DMS79 (cell line): Measurements from ENCODE around the gene HIGD1B.
"Not testable (repeated sequence)": the region's sequence is repeated elsewhere in the genome, so short reads cannot be mapped to it uniquely, and the experiment has no call there.

ENCODE experiments used
- DNase-seq: peaks from one replicate; lab custom pipeline; 2025; lab: John Stamatoyannopoulos, UW

The HIGD1B gene

DNA sequence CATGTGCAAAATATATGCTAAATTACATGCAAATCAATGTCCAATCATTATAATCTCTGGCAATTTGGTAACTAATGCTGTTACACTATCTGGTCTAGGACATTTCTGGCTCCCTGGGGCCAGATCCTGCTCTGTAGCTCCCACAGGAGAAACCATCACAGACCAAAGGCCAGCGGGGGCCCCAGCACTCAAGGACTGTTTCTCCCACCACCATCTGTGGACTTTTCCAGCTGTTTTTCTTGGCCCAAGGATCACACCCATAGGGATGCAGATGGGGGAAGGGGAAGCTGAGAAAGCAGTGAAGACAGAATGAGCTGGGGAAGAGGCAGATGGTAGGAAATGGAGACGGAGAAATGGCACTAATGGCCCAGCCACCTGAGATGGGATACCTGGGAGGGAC lies at the start of gene HIGD1B:
Gene HIGD1B, plus strand, starts transcription at position 298 of the 400 bp plus-strand sequence. CDS start 270 bp downstream, outside the sequence.
- DNase-seq = no peak

DNA sequence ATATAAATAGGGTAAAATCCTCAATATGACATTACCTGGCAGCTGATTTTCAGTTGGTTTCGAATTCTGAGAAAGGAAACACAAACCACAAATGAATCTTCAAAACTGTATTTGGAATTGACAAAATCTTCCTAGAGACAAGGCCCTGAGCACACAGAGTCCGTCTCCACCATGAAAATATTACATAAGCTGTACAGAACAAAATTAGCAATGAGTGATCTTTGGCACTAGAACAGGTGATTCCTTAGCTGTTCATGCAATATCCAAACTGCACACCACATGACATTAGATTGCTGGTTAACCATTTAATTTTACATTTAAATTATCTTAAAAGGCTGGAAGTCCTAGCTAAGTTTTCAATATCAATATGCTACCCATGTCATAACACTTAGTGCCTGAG lies 49.3 kb upstream of the HIGD1B start:
- DNase-seq = no peak

GRCh38 chr17:44801880-44802279 lies 45.8 kb upstream of the HIGD1B start:
- no peak for DNase-seq

GRCh38 chr17:44804302-44805089 lies 43.2 kb upstream of the HIGD1B start:
- no peak for DNase-seq

DNA sequence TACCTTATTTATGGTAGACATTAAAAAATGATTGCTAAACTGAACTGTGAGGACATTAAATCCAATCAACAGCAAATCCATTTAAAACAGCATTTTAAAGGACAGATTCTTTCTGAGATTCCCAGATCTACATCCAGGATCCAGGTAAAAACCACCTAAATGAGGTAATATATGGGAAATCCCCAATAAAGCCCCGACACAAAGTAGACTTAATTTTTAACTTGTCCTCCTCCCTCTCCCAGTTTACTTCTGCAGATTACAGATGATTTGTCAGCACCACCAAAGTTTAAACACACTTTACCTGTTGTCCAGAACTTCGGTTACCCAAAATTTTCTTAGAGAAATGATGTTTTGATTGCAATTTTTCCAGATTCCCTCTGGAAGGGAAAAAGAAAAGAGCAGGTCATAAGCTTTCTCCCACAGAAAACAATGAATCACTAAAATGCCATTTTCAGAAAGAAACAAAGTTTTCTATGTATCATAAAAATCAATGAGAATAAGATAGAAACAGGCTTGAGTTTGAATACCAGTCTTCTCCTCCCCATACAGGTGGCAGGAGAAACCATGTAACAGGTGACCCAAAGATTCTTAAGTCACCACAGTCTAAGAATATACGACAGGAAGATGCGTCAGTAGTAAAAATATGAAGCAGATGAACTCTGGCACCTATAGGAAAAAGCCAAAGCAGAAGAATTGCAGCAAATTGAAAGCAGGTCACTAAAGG lies 40.4 kb upstream of the HIGD1B start:
- DNase-seq = no peak

DNA sequence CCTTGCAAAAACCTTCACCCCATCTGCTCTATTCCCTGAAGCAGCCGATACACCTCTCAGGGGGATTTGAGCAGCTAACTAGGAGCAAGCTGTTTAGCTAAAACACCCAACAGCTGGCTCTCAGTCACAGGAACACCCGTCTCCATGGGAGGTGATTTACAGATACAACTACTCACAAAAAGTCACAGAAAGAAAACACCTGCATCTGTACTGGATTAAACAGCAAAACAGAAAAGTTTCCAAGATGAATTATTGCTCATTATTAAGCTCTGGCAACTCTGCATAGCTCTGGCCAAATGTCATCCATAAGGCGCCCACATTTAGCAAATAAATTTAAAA lies 39.9 kb upstream of the HIGD1B start:
- DNase-seq = no peak

GRCh38 chr17:44808156-44808555 lies 39.5 kb upstream of the HIGD1B start:
- no peak for DNase-seq

GRCh38 chr17:44808656-44809388 lies 38.9 kb upstream of the HIGD1B start:
- not testable (repeated sequence) for DNase-seq

- DNase-seq = no peak
Measured at GRCh38 chr17:44812263-44812662, 35.4 kb upstream of the HIGD1B start.

DNA sequence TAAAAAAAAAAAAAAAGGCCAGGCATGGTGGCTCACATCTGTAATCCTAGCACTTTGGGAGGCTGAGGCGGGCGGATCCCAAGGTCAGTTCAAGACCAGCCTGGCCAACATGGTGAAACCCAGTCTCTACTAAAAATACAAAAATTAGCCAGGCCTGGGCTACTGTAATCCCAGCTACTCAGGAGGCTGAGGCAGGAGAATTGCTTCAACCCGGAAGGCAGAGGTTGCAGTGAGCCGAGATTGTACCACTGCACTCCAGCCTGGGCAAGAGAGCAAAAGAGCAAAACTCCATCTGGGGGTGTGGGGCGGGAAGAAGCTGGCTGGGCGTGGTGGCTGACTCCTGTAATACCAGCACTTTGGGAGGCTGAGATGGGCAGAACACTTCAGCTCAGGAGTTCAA lies 29.2 kb upstream of the HIGD1B start:
- DNase-seq = not testable (repeated sequence)

DNA sequence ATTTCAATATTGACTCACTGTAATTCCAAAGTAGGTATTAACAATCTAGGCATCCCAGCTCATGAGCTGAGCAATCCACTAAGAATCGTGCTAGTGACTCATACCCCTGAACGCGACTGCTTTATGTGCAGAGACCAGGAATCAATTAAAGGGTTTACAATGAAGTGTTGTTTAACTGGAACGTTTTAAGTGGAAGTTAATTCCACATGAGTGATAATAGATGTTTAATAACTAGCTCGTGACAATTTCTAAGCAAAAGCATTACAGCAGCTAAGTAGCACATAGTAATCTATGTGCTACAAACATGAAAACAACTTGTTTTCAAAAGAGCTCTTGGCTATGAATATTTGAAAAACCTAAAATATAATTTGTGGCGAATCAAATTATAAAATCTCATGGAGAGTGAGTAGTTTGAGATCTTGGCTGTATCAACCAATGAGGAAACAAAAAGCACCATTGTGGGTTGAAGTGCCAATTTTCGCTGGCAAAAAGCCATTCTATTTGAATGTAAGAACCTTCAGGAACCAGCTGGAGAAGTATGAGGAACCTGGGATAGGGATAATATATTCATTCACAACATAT lies 27.0 kb upstream of the HIGD1B start:
- DNase-seq = peak; percentile 96

DNA sequence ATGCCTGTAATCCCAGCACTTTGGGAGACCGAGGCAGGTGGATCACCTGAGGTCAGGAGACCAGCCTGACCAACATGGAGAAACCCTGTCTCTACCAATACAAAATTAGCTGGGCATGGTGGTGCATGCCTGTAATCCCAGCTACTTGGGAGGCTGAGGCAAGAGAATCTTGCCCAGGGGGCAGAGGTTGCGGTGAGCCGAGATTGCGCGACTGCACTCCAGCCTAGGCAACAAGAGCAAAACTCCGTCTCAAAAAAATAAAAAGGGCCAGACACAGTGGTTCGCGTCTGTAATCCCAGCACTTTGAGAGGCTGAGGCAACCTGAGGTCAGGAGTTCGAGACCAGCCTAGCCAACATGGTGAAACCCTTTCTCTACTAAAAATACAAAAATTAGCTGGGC lies 22.4 kb upstream of the HIGD1B start:
- DNase-seq = not testable (repeated sequence)

GRCh38 chr17:44826123-44826790 lies 21.4 kb upstream of the HIGD1B start:
- no peak for DNase-seq

GRCh38 chr17:44827863-44828262 lies 19.8 kb upstream of the HIGD1B start:
- DNase-seq = no peak

DNA sequence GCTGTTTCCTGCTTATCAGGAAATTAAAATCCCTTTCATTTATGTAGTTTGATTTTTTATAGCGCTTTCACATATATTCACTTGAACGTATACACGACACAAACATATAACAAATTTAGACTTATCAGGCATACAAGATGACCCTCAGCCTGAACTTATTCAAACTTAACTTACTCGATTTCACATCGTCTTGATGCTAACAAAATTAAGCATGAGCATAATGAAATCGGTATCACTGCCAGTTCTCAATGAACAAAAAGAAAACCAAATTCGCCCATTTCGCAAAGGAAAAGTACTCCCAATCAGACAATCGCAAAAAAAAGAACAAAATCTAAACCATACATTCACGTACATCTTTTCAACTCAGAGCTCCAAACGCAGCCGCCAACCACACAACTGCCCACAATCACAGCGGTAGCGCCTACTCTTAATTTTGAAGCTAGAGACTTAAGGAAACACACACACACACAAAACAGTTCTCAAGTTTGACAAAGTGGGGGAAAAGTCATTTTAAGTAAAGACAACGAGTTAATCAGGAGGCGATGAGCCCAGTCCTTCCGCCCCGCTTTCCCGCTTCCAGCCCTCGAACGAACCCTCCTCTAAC lies 18.7 kb upstream of the HIGD1B start:
- no peak for DNase-seq

DNA sequence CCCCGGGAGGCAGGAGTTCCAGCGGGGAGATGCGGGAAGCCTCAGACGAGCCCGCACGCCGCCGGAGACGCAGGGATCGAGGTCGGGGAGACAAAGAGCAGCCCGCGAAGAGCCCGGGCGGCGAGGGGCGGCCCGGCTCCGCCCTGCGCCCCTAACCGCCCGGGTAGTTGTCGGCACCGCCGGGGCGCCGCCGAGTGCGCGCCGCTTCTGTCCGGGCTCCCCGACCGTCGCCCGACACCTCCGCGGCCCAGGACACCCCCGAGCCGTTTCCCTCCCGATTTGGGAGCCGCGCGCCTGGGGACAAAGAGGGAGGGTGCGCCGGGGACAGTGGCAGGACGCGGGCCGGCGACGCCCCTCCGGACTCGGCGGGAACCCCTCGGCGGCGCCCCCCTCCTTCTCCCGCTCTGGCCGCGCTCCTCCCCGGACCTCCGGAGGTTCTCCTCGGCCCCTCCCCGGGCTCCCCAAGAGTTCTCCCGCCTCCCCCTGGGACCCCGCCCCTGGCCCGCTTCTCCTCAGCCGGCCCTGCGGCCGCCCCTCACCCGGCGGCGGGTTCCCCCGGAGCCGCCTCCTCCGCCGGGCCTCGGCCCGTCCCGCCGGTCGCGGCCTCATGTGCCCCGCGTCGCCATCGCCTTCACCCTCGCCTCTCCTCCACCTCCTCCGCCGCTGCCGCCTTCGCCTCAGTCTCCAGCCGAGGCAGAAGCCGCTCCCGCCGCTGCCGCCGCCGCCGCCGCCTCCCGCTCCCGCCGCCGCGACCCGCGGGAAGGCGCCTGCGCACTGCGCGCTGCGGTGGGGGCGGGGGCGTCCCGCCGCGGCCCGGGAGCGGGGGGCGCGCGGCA lies 17.9 kb upstream of the HIGD1B start, which contains the start of gene GJC1:
Gene GJC1, minus strand, starts transcription at position 765 of the 836 bp plus-strand sequence. CDS start 24,470 bp downstream, outside the sequence.
- no peak for DNase-seq

DNA sequence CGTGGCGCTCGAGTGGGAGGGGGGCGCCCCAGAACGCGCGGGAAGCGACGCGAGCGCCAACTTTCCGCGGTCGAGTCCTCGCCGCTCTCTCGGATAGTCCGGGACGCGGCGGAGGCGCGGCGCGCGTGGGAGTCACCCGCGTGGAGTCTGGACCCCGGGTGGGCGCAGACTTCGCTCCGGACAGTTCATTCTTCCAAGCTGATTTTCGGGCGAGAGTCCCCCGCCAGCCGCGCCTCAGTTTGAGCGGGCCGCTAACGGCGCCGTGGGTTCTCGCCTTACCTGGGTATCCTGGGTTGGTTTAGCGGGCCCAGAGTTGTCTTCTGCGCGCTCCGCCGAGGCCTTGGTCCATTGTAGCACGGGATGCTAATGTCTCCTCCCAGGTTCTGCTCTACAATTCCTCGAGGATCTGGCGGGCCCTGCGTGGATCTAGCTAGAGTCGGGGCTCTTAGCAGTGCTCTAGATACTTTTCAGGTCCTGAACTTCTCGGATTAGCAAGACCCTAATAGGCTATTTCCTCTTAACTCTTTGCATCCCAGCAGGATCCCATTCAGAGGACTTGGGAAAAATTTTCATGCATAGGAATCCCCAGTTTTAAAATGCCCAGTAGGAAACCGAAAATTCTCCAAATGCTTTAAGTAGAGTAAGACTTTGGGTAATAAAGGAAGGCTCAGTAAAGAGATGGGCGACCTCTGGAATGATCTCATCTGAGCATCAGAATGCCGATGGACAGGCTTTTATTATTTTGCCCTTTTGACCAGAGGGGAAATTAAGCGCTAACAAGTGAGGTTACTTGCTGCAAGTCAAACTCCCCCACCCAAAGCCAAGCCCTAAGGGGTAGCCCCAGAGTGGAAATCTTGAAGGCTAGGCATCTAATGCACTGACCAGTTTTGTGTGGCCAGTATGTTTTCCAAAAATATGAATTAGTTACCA lies 17.1 kb upstream of the HIGD1B start:
- no peak for DNase-seq

DNA sequence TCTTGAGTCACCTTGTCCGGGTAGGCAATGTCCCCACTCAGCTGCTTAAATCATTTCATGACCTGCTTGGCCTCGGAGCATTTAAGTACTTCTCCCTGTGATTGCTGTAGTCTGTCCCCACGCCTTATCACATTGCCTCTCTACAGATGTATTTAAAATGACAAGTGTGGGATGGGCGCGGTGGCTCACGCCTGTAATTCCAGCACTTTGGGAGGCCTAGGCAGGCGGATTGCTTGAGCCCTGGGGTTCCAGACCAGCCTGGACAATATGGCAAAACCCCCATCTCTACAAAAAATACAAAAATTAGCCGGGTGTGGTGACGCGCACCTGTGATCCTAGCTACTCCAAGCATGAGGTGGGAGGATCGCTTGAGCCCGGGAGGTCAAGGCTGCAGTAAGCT lies 16.3 kb upstream of the HIGD1B start:
- DNase-seq = no peak

- DNase-seq = no peak
Measured at GRCh38 chr17:44832805-44833204, 14.9 kb upstream of the HIGD1B start.
